HG03442 (cell line): ENCODE results near the gene SEPTIN7.

Source experiments
- ATAC-seq: cut with Tn5 transposase; IDR thresholded peaks from one replicate; pipeline ENCODE4 v1.9.1; 2021; ENCODE audit warnings: mild to moderate bottlenecking, moderate library complexity; ENCODE audit not compliant: unreplicated experiment

Gene SEPTIN7

GRCh38 chr7:35828817-35829216 lies 28.0 kb downstream of the SEPTIN7 start:
- no peak for ATAC-seq

GRCh38 chr7:35831208-35831607 lies 30.4 kb downstream of the SEPTIN7 start:
- ATAC-seq, result no peak

GRCh38 chr7:35839860-35840854 lies 39.3 kb downstream of the SEPTIN7 start:
- no peak for ATAC-seq

- ATAC-seq, result no peak
Observed at GRCh38 chr7:35846816-35847412, 46.1 kb downstream of the SEPTIN7 start.

GRCh38 chr7:35848725-35849124 lies 47.9 kb downstream of the SEPTIN7 start:
- no peak for ATAC-seq

- no peak for ATAC-seq
Observed at GRCh38 chr7:35849158-35849831, 48.4 kb downstream of the SEPTIN7 start.

GRCh38 chr7:35849954-35850353 lies 49.1 kb downstream of the SEPTIN7 start:
- no peak for ATAC-seq
